ENCODE results near the gene SLC39A5. TPM values are rescaled to one million over a fixed set of nuclear protein-coding genes. Genes with fewer than 3 reads are reported as not detected.

SLC39A5 gene
- total and polyA plus RNA-seq, 4 donors: 125 to 195 (median 142) TPM

DNA sequence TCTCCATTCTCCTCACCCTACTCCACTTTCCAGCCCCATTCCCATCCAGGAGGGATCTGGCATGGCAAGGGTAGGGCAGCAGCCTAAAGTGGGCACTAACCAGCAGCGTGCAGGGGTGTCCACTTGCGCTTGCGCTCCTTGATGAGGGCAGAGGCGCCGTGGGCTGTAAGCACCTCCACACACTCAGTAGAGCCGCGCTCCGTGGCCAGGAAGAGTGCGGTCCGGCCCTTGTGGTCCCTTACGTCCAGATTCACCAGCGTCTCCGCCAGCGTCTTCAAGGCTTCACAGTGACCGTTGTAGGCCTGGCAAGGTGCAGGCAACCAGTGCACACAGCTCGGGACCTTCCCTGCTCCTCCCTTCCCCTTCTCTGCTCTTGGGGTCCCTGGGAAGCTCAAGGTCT lies 18.1 kb downstream of the SLC39A5 start:
- TF ChIP-seq FOXA2 (IDR thresholded peaks at IDR 0.05) (no peak), EGR1 (IDR thresholded peaks at IDR 0.05; ENCODE audit: low read depth in 2 of 2) (no peak)
- TF ChIP-seq, protein P1, sequence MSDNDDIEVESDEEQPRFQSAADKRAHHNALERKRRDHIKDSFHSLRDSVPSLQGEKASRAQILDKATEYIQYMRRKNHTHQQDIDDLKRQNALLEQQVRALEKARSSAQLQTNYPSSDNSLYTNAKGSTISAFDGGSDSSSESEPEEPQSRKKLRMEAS (IDR thresholded peaks at IDR 0.05): no peak
- H3K36me3 ChIP-seq (ENCODE audit: control insufficient read depth in 4 of 4, insufficient read depth in 3 of 4, low read depth in 1 of 4, low read length in 3 of 4): peaks cover 30 to 75% (median 58%) of the 10 kb centered on the region in 4 donors
- no peak overlapping the region for H3K4me3 ChIP-seq (ENCODE audit: low read depth in 1 of 3, low read length in 3 of 3)
- H3K9ac ChIP-seq (ENCODE audit: low read depth in 1 of 2, low read length in 2 of 2): no peak overlapping the region
- no peaks in the 10 kb centered on the region for H3K27me3 ChIP-seq (ENCODE audit: control insufficient read depth in 4 of 4, insufficient read depth in 4 of 4, low read length in 3 of 4)
- no peak overlapping the region for H3K27ac ChIP-seq (ENCODE audit: low read depth in 1 of 2, low read length in 2 of 2)
- DNase-seq (ENCODE audit: low spot score): no peak
- 97% methylated on average over 16 of the region's 16 CpGs for WGBS
- H3K4me1 ChIP-seq (ENCODE audit: control insufficient read depth in 4 of 4, insufficient read depth in 4 of 4, low read length in 3 of 4): peaks cover 0 to 3% (median 0%) of the 10 kb centered on the region in 4 donors
- no peaks in the 10 kb centered on the region for H3K9me3 ChIP-seq (ENCODE audit: control insufficient read depth in 4 of 4, low read length in 3 of 4)

DNA sequence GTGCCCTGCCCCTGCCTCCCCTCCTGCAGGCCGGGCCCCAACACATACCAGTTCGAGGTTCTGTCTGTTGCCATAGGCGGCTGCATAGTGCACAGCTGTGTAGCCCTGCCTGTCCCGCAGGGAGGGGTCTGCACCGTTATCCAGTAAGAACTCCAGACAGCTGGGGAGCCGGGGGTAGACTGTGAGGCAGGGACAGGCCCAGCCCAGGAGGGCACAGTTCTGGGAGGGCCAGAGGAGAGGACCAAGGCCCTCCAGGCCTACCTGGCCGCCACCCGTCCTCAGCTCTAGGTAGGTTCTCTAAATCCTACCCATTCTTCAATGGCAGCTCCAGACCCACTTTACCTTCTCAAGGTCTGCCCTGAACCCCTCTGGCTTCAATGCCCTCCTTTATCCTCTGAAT lies 18.9 kb downstream of the SLC39A5 start:
- H3K36me3 ChIP-seq (ENCODE audit: control insufficient read depth in 4 of 4, insufficient read depth in 3 of 4, low read depth in 1 of 4, low read length in 3 of 4): peaks cover 28 to 75% (median 61%) of the 10 kb centered on the region in 4 donors
- no peak for TF ChIP-seq RXRA (IDR thresholded peaks at IDR 0.05)
- TF ChIP-seq, protein P1 (IDR thresholded peaks at IDR 0.05): no peak
- TF ChIP-seq HNF4A (conservative IDR thresholded peaks at IDR 0.05): no peak
- no peak for TF ChIP-seq YY1 (IDR thresholded peaks at IDR 0.05)
- no peak for TF ChIP-seq GABPA (IDR thresholded peaks at IDR 0.05 in 1 of 2, conservative IDR thresholded peaks at IDR 0.05 in 1 of 2)
- TF ChIP-seq SP1 (IDR thresholded peaks at IDR 0.05): no peak
- TF ChIP-seq TAF1 (conservative IDR thresholded peaks at IDR 0.05): no peak
- no peak for TF ChIP-seq RAD21 (IDR thresholded peaks at IDR 0.05)
- TF ChIP-seq, protein P2, sequence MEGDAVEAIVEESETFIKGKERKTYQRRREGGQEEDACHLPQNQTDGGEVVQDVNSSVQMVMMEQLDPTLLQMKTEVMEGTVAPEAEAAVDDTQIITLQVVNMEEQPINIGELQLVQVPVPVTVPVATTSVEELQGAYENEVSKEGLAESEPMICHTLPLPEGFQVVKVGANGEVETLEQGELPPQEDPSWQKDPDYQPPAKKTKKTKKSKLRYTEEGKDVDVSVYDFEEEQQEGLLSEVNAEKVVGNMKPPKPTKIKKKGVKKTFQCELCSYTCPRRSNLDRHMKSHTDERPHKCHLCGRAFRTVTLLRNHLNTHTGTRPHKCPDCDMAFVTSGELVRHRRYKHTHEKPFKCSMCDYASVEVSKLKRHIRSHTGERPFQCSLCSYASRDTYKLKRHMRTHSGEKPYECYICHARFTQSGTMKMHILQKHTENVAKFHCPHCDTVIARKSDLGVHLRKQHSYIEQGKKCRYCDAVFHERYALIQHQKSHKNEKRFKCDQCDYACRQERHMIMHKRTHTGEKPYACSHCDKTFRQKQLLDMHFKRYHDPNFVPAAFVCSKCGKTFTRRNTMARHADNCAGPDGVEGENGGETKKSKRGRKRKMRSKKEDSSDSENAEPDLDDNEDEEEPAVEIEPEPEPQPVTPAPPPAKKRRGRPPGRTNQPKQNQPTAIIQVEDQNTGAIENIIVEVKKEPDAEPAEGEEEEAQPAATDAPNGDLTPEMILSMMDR (IDR thresholded peaks at IDR 0.05; ENCODE audit: low read depth, low read length, missing input control): no peak
- no peak for TF ChIP-seq NR2F2 (IDR thresholded peaks at IDR 0.05)
- TF ChIP-seq, protein P3, sequence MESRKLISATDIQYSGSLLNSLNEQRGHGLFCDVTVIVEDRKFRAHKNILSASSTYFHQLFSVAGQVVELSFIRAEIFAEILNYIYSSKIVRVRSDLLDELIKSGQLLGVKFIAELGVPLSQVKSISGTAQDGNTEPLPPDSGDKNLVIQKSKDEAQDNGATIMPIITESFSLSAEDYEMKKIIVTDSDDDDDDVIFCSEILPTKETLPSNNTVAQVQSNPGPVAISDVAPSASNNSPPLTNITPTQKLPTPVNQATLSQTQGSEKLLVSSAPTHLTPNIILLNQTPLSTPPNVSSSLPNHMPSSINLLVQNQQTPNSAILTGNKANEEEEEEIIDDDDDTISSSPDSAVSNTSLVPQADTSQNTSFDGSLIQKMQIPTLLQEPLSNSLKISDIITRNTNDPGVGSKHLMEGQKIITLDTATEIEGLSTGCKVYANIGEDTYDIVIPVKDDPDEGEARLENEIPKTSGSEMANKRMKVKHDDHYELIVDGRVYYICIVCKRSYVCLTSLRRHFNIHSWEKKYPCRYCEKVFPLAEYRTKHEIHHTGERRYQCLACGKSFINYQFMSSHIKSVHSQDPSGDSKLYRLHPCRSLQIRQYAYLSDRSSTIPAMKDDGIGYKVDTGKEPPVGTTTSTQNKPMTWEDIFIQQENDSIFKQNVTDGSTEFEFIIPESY (IDR thresholded peaks at IDR 0.05): no peak
- TF ChIP-seq, protein P4, sequence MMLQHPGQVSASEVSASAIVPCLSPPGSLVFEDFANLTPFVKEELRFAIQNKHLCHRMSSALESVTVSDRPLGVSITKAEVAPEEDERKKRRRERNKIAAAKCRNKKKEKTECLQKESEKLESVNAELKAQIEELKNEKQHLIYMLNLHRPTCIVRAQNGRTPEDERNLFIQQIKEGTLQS (IDR thresholded peaks at IDR 0.05): no peak
- TF ChIP-seq EGR1 (IDR thresholded peaks at IDR 0.05; ENCODE audit: low read depth in 2 of 2): no peak
- TF ChIP-seq JUND (IDR thresholded peaks at IDR 0.05): no peak
- no peak for TF ChIP-seq HNF4G (IDR thresholded peaks at IDR 0.05)
- WGBS: 97% methylated on average over 8 of the region's 8 CpGs
- H3K4me1 ChIP-seq (ENCODE audit: control insufficient read depth in 4 of 4, insufficient read depth in 4 of 4, low read length in 3 of 4): peaks cover 0 to 3% (median 0%) of the 10 kb centered on the region in 4 donors
- H3K4me3 ChIP-seq (ENCODE audit: low read depth in 1 of 3, low read length in 3 of 3): no peak overlapping the region
- no peaks in the 10 kb centered on the region for H3K27me3 ChIP-seq (ENCODE audit: control insufficient read depth in 4 of 4, insufficient read depth in 4 of 4, low read length in 3 of 4)
- DNase-seq (ENCODE audit: low spot score): no peak
- no peak overlapping the region for H3K27ac ChIP-seq (ENCODE audit: low read depth in 1 of 2, low read length in 2 of 2)
- H3K9me3 ChIP-seq (ENCODE audit: control insufficient read depth in 4 of 4, low read length in 3 of 4): no peaks in the 10 kb centered on the region
- no peak overlapping the region for H3K9ac ChIP-seq (ENCODE audit: low read depth in 1 of 2, low read length in 2 of 2)

All from liver (tissue), 9 donors.